Measurements from ENCODE around the gene PGBD5.

The PGBD5 gene

DNA sequence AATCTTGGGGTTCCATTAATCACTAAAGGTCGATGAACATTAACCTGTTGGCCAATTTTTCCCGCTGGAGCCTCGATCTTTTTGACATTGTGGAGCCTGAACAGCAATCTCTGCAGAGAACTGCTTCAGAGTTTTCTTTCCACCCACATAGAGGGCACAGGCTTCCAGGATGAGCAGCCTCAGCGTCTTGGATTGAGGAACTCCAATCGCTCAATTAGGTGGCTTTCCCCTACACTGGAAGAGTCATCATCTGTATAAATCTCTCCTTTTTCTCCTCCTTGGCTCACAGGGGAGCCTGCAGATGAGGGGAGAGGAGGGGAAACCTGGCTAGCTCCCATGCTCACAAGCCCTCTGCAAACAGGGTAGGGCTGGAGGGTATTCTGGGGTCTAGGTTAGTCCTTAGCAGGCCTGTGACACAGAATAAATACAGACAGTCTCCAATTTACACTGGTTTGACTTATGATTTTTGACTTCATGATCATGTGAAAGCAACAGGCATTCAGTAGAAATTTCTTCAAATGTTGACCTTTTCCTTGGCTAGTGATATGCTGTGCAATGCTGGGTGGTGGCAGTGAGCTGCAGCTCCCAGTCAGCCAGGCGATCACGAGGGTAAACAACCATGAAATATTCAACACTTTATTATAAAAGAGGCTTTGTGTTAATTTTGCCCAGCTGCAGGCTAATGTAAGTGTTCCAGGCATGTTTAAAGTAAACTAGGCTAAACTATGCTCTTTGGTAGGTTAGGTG lies 80.8 kb downstream of the PGBD5 start:
- DNase-seq = no peak

DNA sequence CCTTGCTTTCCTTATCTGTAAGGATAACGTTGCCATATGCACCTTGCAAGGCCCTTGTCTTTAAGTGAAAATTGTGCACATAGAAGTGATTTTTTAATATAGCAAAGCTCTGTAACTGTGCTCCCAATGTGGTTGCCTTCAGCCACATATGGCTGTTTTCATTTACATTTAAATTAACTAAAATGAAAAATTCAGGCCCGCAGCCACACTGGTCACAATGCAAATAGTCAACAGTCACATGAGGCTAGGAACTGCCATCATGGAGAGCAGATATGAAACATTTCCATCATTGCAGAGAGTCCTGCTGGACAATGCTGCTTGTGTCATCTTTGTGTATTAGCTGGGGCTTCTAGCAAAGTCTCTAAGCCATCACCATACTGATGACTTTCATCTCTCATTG lies 83.4 kb downstream of the PGBD5 start:
- no peak for DNase-seq

DNA sequence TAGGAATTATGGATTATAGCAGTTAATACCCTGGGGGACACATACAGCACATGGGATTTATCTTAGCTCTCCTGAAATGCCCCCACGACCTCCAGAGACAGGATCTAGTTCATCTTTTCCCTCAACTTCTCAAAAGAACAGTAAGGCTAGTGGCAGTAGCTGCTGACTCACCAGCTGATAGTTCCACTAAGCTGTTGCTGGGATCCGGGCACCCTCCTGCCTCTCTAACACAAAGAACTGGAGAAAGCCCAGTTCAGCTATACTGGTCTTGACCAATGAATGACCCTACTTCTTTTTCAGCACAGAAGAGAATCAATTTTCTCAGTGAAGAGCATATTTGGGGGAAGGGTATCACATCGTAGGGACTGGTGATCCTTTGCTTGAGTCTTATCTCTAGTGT lies 84.1 kb downstream of the PGBD5 start:
- DNase-seq = no peak

DNA sequence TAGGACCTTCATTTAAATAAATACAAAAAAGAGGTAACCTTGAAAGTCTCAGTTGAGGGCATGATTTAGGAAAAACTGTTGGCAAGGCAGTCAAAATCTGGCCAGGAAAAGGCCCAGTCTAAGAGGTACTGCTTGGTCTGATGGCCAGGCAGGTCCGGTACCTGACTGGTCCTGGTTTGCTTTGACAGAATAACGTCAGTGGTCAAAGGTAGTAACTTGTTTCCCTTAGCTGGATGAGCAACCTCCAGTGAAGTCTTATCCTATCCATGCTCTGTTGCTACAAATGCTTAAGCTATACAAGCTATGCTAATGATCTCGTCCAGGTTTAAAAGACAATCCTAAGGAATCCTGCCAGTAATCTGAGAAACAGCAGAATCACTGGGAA lies 85.0 kb downstream of the PGBD5 start:
- DNase-seq = no peak

DNA sequence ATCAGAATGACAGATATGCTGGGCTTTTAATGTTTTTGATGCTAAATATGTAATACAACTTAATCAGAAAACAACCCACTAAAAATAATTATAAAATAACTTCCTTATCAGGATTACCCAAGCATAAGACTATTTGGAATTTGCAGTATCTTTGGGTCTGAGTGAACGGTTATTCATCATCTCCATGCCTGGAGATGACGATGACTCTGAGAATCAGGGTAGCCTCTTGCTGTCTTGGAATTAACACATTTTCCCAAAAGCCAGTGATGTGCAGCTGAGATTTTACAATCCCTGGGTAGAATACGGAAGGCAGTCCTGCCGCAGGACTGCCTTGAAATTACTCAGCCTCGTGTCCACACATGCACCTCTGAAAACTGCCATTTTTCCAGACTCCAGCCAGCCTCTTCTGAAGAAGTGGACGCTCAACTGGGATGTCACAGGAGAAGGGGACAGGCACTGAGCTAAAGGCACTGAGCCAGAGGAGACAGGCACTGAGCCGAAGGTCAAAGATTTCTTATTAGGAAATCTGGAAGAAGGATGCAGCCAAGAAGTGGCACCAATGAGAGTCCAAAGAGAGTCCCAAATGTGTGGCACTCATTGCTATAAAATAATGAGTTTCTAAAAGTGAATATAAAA lies 85.5 kb downstream of the PGBD5 start:
- DNase-seq = no peak

DNA sequence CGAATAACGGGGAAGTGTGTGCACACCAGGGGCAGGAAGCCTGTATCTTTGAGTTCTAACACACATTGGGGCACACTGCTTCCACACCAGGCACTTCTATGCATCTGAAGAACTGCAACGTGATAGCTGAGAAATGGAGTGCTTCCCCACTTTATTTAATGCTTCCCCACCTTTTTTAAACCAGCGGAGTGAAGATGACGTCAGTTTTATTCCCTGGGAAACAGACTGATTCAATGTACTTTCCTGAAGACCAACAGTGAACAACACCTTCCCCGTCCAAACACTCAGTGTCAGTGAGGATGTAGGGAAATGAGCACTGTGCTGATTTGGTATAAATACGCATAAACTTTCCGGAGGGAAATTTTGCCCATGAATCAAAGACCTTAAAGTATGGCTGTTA lies 87.1 kb downstream of the PGBD5 start:
- no peak for DNase-seq

DNA sequence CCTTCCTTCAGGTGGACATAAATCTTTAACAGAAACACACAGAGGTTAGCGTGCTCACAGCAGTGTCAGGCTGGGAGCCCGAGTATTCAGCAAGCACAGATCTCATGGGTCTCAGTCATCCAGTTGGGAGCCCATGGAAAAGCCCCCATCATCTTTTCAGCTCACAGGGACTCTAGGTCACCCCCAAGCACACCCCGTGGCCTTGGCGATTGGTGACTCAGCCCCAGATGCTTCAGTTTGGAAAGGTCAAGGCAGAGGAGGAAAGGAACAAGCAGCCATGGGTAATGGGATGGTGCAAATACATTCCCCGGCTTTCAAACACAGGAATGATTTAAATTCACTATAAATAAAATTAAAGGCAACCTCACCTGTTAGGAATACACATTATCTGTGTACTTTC lies 88.9 kb downstream of the PGBD5 start:
- DNase-seq = no peak

DNA sequence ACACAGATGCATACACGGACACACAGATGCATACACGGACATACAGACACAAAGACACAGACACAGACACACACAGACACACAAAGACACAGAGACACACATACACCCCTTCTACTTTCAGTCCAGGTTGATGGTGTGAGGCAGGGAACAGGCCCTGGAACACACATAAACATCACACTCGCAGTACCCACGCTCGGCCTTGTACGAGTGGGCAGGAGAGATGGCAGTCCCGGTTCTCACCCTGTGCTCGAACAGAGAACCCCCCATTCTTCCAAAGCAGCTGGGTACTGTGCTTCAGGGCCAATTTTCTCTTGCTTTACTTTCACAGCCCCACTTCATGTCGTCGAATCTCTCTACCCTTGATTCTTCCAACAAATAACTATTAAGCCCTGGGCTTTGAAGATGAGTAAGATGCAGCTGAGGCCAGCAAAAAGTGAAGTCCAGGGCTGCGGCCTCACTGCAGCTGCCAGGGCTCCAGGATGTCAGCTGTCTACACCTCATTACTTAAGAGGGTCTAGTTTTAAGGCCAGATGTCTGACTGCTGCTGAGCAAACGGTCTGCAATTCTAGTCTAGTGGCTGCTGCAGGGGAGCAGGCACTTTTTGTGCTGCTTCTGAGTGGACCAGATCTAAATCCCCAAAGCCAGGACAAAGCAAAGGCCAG lies 90.1 kb downstream of the PGBD5 start:
- no peak for DNase-seq

DNA sequence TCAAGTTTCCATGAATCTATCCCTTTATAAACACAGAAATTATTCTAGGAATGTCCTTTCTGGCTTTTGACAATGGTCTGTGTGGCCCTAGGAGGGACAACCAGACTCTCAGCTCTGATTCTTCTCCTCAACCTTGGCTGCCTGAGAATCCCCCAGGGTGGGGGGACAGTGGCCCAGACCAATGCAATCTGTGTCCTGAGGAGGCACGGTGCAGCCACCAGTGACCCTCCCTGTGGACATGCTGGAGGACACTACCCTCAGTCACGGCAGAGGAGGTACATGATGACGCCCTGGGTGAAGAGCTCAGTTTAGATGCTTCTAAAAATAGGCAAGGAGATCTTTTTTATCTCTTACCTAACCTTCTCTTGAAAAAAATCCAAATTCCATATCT lies 91.7 kb downstream of the PGBD5 start:
- no peak for DNase-seq

DNA sequence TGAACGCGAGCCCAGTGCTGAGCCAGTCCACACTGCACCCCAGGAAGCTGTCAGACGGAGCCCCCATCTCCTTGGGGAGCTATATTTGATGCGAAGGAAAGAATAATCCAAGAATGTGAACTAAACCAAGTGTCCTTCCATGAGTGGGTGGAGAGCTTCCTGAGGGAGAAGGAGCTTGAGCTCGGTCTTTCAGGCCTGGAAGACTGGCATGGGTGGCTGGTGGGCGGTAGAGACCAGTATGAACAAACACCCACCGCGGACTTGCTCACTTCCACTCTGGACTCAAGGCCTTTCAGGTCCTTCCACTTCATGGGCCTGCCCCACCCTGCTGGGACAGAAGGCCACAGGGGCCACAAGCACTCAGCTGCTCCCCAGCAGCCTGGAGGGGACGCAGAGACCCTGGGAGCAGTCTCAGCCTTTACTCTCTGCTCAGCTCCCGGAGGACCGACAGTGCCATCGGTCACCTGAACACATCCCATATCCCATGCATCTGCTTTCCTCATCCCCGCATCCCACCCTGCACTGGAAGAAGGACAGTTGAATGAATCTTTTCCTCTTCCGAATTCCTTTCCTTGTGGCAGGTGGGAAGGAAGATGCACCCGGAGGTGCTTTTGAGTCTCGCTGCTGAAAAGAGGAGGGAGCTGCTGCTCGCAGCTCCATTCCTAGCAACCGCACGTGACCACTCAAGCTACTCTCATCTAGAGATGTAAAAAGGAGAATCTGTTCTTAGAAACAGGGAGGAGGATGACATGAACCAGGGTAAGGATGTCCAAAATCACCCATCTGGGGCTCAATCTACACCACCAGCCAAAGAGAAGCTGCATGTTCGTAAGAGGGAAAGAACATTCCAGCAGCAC lies 92.3 kb downstream of the PGBD5 start:
- DNase-seq = no peak

DNA sequence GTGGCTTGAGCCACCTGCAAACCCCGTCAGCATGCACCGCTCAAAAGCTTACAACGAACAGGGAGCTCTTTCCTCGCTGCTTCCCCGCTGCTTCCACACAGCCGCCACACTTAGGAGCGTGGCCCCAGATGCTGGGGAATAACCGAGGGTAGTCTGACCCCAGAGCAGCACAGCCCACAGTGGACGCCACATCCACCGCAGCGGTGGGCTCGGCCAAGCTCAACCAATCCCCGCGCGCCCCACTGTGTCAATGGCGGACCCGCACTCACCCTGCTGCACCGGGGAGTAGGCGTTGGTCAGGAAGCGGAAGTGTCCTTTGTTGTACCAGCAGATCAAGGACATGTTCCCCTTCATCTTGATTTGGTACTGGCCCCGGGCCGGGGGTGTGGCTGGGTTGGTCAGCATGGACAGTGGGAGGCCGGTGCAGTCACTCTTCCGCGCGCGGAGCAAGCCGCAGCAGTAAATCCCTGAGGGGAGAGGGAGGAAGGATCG lies 93.5 kb downstream of the PGBD5 start:
- no peak for DNase-seq

DNA sequence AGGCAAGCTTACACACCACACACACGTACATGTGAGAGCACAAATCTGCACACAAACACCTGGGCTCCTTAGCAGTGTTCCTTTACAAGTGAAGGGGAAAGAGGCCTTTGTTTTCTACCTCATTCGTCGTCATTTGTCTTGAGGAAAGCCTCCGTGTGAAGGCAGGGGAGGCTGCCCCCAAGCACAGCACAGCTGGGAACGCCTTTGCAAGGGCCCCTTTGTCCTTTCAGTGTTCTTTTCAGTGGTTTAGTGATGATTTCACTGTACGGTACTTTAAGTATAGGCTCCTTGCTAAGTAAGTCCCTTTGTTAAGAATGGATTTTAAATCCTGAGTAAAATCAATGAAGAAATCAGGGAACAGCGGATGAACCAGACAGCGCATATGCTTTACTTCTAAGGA lies 94.1 kb downstream of the PGBD5 start:
- DNase-seq = no peak

DNA sequence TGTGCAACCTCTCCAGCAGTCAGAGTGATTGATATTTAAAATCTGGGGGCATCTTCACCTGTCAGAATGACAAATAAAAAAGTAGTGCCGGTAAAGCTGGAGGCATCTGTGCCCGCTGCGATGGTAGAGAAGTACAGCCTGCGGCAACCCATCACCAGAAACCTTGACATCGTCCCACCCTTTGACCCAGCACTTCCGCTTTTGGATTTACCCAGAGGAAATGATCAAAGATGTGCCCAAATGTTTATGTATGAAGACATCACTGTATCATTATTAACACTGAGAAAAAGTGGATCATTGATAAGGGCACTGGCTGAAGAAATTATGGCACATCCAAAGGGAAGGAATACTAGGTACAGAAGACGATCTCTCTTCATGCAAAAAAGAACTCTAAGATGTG lies 96.0 kb downstream of the PGBD5 start:
- no peak for DNase-seq

DNA sequence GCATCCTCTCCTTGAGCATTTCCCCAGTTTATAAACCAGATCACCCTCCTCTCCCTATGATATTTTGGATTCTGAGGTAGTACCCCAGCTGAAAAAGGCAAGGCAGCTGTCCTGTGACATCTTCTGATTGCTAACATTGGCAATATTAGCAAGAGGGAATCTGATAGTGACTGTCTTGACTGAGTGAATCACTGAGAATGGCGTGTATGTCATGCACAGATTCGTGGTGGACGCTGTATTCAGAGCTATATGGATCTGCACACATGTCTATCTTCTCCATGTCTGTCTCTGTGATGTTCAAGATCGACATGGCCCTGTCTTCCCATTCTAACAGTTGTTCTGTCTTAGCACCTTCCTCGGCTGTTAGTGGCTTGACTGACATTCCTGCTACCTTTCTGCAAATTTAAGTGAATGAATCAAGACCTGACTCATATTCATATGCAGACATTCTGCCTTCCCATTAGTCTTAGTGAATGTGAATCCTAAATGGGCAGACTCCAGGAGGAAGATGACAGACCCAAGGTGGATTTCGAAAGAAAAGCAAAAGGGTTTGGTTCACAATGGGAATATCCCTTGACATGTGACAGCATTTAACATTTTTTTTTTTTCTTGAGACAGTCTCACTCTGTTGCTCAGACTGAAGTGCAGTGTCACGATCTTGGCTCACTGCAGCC lies 97.7 kb downstream of the PGBD5 start:
- no peak for DNase-seq

DNA sequence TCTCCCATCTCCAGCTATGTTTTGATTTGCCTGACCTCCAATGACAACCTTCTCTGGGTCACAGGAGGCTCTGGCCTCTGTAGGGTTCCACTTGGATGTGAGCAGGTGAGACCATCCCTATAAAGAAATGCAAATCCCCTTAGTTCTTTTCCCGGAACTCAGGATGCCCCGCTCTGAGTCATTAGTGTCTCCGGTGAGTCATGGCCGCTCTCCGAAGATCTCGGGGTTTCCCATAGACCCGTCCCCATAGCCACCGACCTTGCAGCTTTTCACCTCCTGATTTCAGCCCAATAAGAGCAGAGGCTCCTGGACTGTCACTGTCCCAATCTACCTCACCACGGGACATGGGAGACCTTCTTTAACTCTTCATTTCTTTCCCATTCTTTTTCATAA lies 98.2 kb downstream of the PGBD5 start:
- DNase-seq = no peak

DNA sequence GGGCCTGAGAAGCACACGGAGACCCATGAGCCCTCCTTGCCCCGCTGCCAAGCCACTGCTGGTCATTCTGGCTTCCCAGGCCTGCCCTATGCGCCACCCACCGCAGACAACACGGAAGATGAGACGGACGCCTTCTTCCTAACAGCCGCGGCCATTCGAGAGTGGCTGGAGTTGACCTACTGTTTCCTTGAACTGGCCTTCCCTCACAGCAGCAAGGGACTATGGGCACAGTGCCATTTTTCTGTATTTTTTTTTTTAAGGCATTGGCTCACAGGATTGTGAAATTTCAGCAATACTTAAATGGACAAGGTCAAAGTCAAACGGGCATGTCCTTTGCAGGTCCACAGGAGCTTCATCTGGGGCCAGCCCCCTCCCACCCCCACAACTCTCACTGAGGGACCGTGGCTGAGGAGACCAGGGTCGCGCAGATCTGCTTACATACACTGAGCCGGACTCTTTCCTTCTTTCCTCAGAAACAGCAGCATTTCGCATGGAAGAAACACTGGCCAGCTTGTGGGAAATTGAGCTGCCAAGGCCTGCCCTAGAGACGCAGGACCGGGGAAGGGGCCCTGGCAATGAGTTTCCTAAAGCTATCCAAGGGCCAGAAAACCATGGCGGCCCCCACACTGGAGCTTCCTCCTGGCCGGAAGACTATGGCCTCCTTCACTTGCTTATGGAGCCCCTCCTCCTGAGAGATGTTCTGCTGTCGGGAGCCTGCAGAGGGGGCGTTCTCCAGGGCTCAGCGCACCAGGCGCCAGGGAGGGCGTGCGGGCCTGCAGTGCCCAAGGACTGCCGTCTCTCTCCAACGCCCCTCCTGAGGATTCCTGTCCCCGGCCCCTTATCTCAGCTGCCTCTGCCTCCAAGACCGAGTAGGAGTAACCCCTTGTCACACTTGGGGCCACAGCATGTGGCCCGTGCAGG lies 98.9 kb downstream of the PGBD5 start:
- DNase-seq = no peak

DNA sequence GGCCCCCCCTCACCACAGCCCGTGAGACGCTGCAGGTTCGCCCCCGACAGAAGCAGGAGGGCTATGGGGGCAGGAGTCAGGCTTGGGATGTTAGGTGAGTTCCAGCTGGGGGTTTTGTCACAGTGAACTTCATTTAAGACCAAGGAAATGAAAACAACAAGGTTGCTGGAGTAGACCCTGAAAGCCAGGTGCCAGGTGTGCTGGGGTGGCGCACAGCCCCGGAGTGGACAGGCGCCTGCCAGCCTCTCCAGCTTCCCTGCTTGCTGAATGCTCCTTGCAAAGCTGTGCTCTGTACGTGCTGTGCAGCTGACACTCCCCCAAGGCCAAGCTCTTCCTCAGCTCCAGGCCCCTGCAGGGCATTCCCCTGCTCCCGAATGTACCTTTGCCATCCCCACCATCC lies 102.4 kb downstream of the PGBD5 start:
- DNase-seq = no peak

DNA sequence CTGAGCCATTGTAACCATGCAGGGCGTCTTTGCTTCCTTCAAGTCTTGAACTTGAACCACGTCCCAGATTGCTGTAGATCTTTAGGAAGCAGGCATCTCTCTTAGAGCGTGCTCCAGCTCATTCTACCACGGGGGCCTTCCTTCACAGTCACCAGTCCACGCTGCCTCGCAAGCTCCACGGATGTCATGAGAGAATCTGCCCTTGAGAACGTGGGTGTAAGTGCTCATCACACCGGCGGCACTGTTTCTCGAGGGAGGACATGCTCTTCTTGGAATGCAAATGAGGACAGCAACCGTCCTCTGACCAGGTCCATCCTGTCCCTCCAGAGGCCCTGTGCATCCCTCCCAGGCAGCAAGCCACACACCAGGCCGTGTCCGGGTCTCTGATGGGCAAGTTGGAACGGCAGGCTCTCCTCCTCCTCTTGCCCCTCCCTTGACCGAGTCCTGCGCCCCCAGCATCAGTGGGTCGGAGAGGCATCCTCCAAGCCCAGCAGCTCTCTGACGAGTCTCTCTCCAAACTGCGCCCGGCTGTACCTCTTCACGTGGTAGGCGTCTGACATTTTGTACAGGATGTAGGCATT lies 103.1 kb downstream of the PGBD5 start:
- no peak for DNase-seq

DNA sequence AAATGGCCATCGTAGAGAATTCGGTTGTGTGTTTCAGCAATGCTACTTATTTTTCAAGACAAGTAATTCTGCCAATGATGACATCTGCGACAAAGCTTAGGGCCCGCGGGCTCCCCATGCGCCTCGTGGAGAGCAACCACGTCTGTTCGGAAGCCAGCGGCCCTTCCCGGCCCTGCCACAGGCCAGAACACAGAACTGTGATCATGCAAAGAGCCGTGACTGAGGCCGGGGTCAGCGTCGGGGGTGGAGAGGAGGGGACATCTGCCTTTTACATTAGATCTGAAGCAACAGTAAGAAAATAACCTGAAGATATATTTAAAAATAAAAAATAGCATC lies 103.7 kb downstream of the PGBD5 start:
- DNase-seq = no peak

DNA sequence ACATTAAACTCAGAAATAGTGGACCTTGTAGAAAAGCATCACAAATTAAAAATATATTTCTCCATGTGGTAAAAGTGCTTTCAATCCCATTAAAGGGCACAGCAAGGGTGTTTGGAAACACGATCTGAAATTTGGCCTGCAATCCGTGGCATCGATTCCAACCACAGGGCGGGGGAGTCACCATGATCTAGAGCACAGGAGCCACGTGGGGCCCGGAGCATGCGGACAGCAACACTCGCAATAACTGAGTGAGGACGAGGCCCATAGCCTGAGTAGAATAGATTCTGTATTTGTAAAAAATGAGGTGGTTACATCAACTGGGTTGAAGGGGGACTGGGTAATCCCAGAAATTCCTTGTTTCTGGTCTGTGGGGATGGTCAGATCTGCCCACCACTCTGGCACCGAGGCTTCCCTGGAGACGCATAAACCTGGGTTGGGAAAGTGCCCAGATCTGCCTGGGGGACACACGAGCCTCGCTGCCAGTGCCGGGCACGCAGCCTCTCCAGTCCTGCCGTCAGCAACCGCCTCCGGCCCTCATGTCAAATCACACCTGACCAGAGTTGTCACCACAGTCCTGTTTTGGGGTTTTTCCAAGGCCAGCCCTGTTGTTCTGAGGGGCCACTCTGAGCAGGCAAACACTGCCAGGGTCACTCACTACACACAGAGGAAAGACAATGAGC lies 104.3 kb downstream of the PGBD5 start:
- no peak for DNase-seq

DNA sequence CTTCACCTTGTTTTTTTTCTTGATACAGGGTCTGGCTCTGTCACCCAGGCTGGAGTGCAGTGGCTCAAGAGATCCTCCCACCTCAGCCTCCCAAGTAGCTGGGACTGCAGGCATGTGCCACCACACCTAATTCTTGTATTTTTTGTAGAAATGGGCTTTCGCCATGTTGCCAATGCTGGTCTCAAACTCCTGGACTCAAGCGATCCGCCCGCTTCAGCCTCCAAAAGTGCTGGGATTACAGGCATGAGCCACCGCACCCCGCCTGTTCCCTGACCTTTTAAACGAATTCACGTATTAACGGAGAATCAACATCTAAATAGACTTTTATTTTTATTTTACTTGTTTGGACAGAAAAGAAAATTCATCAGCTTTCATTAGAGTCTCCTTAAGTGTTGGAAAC lies 104.8 kb downstream of the PGBD5 start:
- DNase-seq = no peak
